KMS-11 (cell line): ENCODE measurements around the gene ARFIP2.

ENCODE experiments used
- H2AFZ ChIP-seq: fragments of 200-600 bp; sonication (generic); 2 replicates; pipeline ENCODE4 v1.6.1; 2016; ENCODE audit warnings: antibody characterized with exemption, mixed run types, low read depth
- H3K27ac ChIP-seq: fragments of 200-600 bp; sonication (generic); 2 replicates; pipeline ENCODE4 v1.6.1; 2016; ENCODE audit warnings: mild to moderate bottlenecking, mixed run types
- H3K27me3 ChIP-seq: fragments of 200-600 bp; sonication (generic); 2 replicates; pipeline ENCODE4 v1.6.1; 2017; ENCODE audit warnings: mild to moderate bottlenecking, low read depth, mixed run types, moderate library complexity; ENCODE audit not compliant: insufficient read depth
- H3K36me3 ChIP-seq: fragments of 200-600 bp; sonication (generic); 2 replicates; pipeline ENCODE4 v1.6.1; 2017; ENCODE audit warnings: mild to moderate bottlenecking, mixed run types; ENCODE audit not compliant: insufficient read depth
- H3K4me1 ChIP-seq: fragments of 200-600 bp; sonication (generic); 2 replicates; pipeline ENCODE4 v1.6.1; 2016; ENCODE audit warnings: mild to moderate bottlenecking, low read depth, mixed run types; ENCODE audit not compliant: poor library complexity, severe bottlenecking
- H3K4me2 ChIP-seq: fragments of 200-600 bp; sonication (generic); 2 replicates; pipeline ENCODE4 v1.7.0; 2016; ENCODE audit warnings: mild to moderate bottlenecking, mixed run types
- H3K4me3 ChIP-seq: fragments of 200-600 bp; sonication (generic); IDR thresholded peaks from 2 replicates; pipeline ENCODE4 v1.6.1; 2017; ENCODE audit warnings: low read depth, low read length, mixed read lengths; ENCODE audit not compliant: insufficient read depth
- H3K79me2 ChIP-seq: fragments of 200-600 bp; sonication (generic); 2 replicates; pipeline ENCODE4 v1.6.1; 2016; ENCODE audit warnings: low read depth, mixed run types; ENCODE audit not compliant: insufficient read depth
- H3K9ac ChIP-seq: fragments of 200-600 bp; sonication (generic); 2 replicates; pipeline ENCODE4 v1.6.1; 2016; ENCODE audit warnings: mild to moderate bottlenecking, mixed run types
- H4K20me1 ChIP-seq: fragments of 200-600 bp; sonication (generic); 2 replicates; pipeline ENCODE4 v1.6.1; 2016; ENCODE audit warnings: mild to moderate bottlenecking, mixed run types; ENCODE audit not compliant: insufficient read depth
- TF ChIP-seq, protein P1 (sequence below): fragments of 200-600 bp; sonication (generic); conservative IDR thresholded peaks from 2 replicates; pipeline ENCODE4 v1.6.1; 2017; ENCODE audit warnings: low read depth, mild to moderate bottlenecking, antibody characterized with exemption, low read length, moderate library complexity, mixed read lengths

The ARFIP2 gene

DNA sequence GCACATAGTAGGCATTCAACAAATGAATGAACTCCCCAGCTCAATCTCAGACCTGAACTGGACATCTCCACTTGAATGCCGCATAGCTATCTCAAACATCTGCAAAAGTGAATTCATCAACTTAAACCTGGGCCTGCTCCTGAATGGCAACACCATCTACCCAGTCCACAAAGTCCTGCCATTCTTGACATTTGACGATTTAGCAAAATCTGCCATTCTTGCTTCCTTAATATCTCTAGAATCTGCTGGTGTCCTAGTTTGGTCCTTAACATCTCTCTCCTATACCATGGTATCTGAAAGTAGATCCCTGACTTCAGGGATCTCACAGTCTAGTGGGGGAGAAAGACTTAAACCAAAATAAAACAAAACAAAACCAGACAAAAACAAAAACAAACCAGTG, 28.0 kb downstream of the ARFIP2 start:
- H4K20me1 ChIP-seq = no peaks in the 10 kb centered on the region
- no peaks in the 10 kb centered on the region for H3K27me3 ChIP-seq
- no peaks in the 10 kb centered on the region for H3K4me1 ChIP-seq
- no peak overlapping the region for H3K4me3 ChIP-seq
- no peak overlapping the region for H3K27ac ChIP-seq
- no peaks in the 10 kb centered on the region for H3K79me2 ChIP-seq
- no peaks in the 10 kb centered on the region for H3K36me3 ChIP-seq
- H2AFZ ChIP-seq = no peak overlapping the region
- TF ChIP-seq, protein P1, sequence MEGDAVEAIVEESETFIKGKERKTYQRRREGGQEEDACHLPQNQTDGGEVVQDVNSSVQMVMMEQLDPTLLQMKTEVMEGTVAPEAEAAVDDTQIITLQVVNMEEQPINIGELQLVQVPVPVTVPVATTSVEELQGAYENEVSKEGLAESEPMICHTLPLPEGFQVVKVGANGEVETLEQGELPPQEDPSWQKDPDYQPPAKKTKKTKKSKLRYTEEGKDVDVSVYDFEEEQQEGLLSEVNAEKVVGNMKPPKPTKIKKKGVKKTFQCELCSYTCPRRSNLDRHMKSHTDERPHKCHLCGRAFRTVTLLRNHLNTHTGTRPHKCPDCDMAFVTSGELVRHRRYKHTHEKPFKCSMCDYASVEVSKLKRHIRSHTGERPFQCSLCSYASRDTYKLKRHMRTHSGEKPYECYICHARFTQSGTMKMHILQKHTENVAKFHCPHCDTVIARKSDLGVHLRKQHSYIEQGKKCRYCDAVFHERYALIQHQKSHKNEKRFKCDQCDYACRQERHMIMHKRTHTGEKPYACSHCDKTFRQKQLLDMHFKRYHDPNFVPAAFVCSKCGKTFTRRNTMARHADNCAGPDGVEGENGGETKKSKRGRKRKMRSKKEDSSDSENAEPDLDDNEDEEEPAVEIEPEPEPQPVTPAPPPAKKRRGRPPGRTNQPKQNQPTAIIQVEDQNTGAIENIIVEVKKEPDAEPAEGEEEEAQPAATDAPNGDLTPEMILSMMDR = no peak
- H3K4me2 ChIP-seq = no peak overlapping the region
- H3K9ac ChIP-seq = no peak overlapping the region

DNA sequence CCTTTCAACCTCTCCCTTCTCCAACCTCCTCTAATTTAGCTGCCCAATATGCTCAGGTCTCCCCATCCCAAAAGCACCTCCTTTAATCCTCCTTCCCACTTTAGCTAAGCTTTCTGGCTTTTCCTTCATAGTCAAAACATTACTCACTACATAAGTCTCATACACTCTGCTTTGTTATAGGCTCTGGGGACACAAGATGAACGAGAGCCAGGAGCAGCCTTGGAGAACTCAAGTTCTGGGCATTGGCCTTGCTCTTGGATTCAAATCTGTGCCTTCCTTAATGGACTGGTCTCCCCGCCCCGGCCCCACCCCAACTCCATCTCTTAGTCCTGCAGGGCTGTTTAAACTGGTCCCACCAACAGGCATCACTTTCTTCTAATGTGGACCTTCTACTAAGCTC, 28.9 kb downstream of the ARFIP2 start:
- no peaks in the 10 kb centered on the region for H4K20me1 ChIP-seq
- no peak overlapping the region for H3K9ac ChIP-seq
- no peaks in the 10 kb centered on the region for H3K4me1 ChIP-seq
- H3K27ac ChIP-seq = no peak overlapping the region
- H3K4me2 ChIP-seq = no peak overlapping the region
- H3K4me3 ChIP-seq = no peak overlapping the region
- TF ChIP-seq, protein P1 = no peak
- H3K27me3 ChIP-seq = no peaks in the 10 kb centered on the region
- no peaks in the 10 kb centered on the region for H3K79me2 ChIP-seq
- H3K36me3 ChIP-seq = no peaks in the 10 kb centered on the region
- H2AFZ ChIP-seq = no peak overlapping the region

DNA sequence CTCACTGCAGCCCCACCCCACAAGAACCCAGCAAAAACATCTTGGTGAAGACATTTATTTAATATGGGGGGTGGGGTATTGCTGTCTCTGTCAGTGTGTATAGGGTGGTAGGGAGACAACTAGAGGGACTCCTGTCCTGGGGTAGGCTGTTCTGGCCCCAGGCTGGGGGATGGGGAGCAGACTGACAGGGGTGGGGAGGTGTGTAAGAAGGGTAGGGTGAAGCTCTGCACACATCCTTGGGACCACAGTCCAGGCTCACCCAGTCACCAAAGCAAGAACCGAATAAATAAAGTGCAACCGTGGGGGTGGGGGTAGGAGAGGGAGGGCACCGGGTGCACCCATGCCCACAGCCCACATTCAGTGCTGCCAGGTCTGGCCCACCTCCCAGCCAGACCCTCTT, 32.6 kb downstream of the ARFIP2 start:
- Histone ChIP-seq H3K4me1 (no peaks in the 10 kb centered on the region), H2AFZ (no peak overlapping the region), H3K79me2 (no peaks in the 10 kb centered on the region), H4K20me1 (no peaks in the 10 kb centered on the region), H3K27me3 (no peaks in the 10 kb centered on the region), H3K9ac (no peak overlapping the region), H3K36me3 (no peaks in the 10 kb centered on the region), H3K27ac (no peak overlapping the region), H3K4me3 (no peak overlapping the region), H3K4me2 (no peak overlapping the region)
- TF ChIP-seq, protein P1 = no peak

DNA sequence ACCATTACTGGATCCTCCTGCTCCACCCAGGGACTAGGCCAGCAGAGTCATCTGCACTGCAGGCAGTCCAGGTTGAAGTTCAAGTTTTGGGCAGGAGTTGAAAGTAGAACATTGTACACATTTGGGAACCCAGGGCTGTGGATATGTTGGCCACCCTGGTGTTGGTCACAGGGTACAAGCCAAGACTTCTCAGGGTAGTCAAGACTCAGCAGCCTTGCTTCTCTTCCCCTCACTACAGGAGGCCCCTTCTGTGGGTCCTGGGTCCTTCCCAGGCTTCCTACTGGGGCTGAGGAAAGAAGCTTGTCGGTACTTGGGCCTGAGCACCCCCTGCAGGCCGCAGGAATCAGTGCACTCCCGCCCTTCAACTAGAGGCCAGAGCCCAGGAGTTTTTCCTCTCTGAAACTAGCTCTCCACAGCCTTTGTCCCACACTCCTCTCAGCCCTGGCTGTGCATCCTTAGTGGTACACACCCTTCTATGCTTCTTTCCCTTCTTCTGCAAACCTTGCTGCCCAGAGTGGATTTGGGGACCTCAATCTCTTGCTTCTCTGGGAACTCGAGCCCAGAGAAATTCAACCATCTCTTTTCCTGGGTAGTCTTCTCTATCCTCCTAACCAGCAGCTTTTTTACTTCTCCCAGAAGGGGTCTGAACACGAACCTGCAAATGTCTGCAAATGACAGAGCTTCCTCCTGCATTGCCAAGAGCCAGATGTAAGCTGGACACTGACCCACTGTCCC, 37.7 kb downstream of the ARFIP2 start:
- no peak overlapping the region for H3K9ac ChIP-seq
- H3K27ac ChIP-seq = no peak overlapping the region
- no peaks in the 10 kb centered on the region for H4K20me1 ChIP-seq
- no peaks in the 10 kb centered on the region for H3K36me3 ChIP-seq
- no peaks in the 10 kb centered on the region for H3K4me1 ChIP-seq
- no peak overlapping the region for H3K4me2 ChIP-seq
- H2AFZ ChIP-seq = no peak overlapping the region
- TF ChIP-seq, protein P1 = peak; percentile 74
- H3K4me3 ChIP-seq = no peak overlapping the region
- no peaks in the 10 kb centered on the region for H3K79me2 ChIP-seq
- H3K27me3 ChIP-seq = no peaks in the 10 kb centered on the region
